ENCODE measurements around the gene RXRA.

RXRA gene

DNA sequence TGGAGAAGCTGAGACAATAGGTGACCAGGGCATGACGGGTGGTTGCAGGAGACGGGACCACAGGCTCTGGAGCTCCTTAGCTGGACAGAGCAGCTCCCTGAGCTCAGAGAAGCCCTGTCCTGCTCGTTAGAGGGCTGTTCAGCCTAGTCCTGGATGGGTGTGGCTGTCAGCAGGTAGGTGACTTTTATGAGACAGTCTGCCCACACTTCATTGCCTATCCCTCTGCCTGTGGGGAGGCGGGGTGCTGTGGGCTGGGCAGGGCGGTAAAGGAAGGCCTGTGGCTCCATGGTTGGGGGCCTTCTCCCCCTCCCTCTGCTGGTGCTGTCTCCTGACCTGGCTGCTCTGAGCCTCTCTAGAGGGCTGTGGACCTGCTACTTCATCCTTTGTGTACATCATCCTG is 134.6 kb downstream of the RXRA start:
- Histone ChIP-seq H3K9me3 (ENCODE audit: control insufficient read depth in 1 of 2, low read length in 2 of 2) (peaks cover 0 to 2% of the 10 kb centered on the region in 2 donors), H3K4me1 (ENCODE audit: control insufficient read depth in 1 of 2, insufficient read depth in 2 of 2, low read length in 2 of 2) (peaks cover 7 to 10% of the 10 kb centered on the region in 2 donors), H3K27me3 (ENCODE audit: control insufficient read depth in 1 of 2, insufficient read depth in 2 of 2, low read length in 2 of 2) (peaks cover 0 to 4% of the 10 kb centered on the region in 2 donors), H3K9ac (ENCODE audit: low read depth in 1 of 2, low read length in 2 of 2) (no peak overlapping the region), H3K4me3 (ENCODE audit: low read depth in 1 of 2, low read length in 2 of 2) (no peak overlapping the region), H3K27ac (ENCODE audit: low read depth, low read length) (no peak overlapping the region), H3K36me3 (ENCODE audit: control insufficient read depth in 1 of 2, insufficient read depth in 2 of 2, low read length in 2 of 2) (no peaks in the 10 kb centered on the region)

DNA sequence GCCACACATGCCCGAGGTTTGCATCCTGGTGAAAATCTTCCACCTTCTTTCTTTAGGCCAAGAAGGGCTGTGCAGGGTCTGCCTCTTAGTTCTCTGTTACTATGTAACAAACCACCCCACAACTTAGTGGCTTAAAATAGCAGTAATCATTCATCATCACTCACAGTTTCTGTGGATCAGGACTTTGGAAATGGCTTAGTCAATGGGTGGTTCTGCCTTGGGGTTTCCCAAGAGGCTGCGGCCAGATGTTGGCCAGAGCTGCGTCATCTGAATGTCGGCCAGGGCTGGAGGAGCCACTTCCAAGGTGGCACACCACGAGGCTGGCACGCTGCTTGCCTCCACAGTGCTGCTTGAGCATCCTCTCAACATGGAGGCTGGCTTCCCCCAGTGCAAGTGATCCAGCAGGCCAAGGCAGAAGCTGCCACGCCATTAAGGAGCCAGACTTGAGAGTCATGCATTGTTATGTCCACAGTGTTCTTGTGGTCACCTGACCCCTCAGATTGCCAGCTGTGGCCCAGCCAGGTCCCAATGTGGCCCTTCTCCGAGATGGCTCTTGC is 135.2 kb downstream of the RXRA start:
- Histone ChIP-seq H3K4me3 (ENCODE audit: low read depth in 1 of 2, low read length in 2 of 2) (no peak overlapping the region), H3K9ac (ENCODE audit: low read depth in 1 of 2, low read length in 2 of 2) (no peak overlapping the region), H3K27me3 (ENCODE audit: control insufficient read depth in 1 of 2, insufficient read depth in 2 of 2, low read length in 2 of 2) (peaks cover 0 to 4% of the 10 kb centered on the region in 2 donors), H3K36me3 (ENCODE audit: control insufficient read depth in 1 of 2, insufficient read depth in 2 of 2, low read length in 2 of 2) (no peaks in the 10 kb centered on the region), H3K9me3 (ENCODE audit: control insufficient read depth in 1 of 2, low read length in 2 of 2) (peaks cover 0 to 2% of the 10 kb centered on the region in 2 donors), H3K27ac (ENCODE audit: low read depth, low read length) (no peak overlapping the region), H3K4me1 (ENCODE audit: control insufficient read depth in 1 of 2, insufficient read depth in 2 of 2, low read length in 2 of 2) (peaks cover 5 to 7% of the 10 kb centered on the region in 2 donors)

- Histone ChIP-seq H3K27me3 (ENCODE audit: control insufficient read depth in 1 of 2, insufficient read depth in 2 of 2, low read length in 2 of 2) (peaks cover 0 to 4% of the 10 kb centered on the region in 2 donors), H3K4me3 (ENCODE audit: low read depth in 1 of 2, low read length in 2 of 2) (no peak overlapping the region), H3K9ac (ENCODE audit: low read depth in 1 of 2, low read length in 2 of 2) (no peak overlapping the region), H3K4me1 (ENCODE audit: control insufficient read depth in 1 of 2, insufficient read depth in 2 of 2, low read length in 2 of 2) (no peaks in the 10 kb centered on the region), H3K27ac (ENCODE audit: low read depth, low read length) (no peak overlapping the region), H3K9me3 (ENCODE audit: control insufficient read depth in 1 of 2, low read length in 2 of 2) (peaks cover 0 to 2% of the 10 kb centered on the region in 2 donors), H3K36me3 (ENCODE audit: control insufficient read depth in 1 of 2, insufficient read depth in 2 of 2, low read length in 2 of 2) (no peaks in the 10 kb centered on the region)
Observed at GRCh38 chr9:134462318-134462717, 136.1 kb downstream of the RXRA start.

- Histone ChIP-seq H3K27ac (ENCODE audit: low read depth, low read length) (no peak overlapping the region), H3K4me3 (ENCODE audit: low read depth in 1 of 2, low read length in 2 of 2) (no peak overlapping the region), H3K9ac (ENCODE audit: low read depth in 1 of 2, low read length in 2 of 2) (no peak overlapping the region), H3K27me3 (ENCODE audit: control insufficient read depth in 1 of 2, insufficient read depth in 2 of 2, low read length in 2 of 2) (peaks cover 0 to 4% of the 10 kb centered on the region in 2 donors), H3K9me3 (ENCODE audit: control insufficient read depth in 1 of 2, low read length in 2 of 2) (peaks cover 0 to 2% of the 10 kb centered on the region in 2 donors), H3K36me3 (ENCODE audit: control insufficient read depth in 1 of 2, insufficient read depth in 2 of 2, low read length in 2 of 2) (no peaks in the 10 kb centered on the region), H3K4me1 (ENCODE audit: control insufficient read depth in 1 of 2, insufficient read depth in 2 of 2, low read length in 2 of 2) (no peaks in the 10 kb centered on the region)
Observed at GRCh38 chr9:134463280-134463679, 137.0 kb downstream of the RXRA start.

DNA sequence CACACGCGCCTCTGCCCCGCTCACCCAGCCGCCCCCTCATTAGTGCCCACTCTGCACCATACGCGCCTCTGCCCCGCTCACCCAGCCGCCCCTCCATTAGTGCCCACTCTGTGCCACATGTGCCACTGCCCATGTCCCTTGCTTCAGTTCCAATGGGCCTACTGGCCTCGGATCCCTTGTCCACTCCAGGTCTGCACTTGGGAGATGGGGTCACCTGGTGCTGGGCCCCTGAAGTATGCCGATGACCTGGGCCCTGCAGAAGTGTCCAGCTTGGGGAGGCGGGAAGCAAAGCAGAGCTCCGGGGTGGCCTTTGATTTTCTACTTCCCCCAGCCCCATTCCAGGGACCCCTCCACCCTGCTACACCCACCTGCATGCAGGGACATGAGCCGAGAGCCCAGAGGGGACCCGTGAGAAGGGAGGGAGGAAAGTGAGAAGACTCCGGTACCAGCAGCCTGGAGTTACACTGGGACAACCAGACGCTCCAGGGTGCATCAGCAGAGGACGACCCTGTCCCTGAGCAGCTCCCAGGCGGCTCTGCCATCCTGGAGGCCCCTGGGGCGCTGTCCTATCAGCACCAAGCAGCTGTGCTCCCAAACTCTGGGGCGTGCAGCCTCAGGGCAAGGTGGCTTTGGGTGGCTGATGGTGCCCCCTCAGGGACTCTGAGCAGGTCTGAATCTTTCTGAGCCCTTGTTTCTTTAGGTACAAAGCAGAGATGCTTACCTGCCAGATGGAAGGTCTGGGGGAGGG is 140.8 kb downstream of the RXRA start:
- H3K27me3 ChIP-seq (ENCODE audit: control insufficient read depth in 1 of 2, insufficient read depth in 2 of 2, low read length in 2 of 2) = peaks cover 0 to 4% of the 10 kb centered on the region in 2 donors
- no peak overlapping the region for H3K27ac ChIP-seq (ENCODE audit: low read depth, low read length)
- no peaks in the 10 kb centered on the region for H3K36me3 ChIP-seq (ENCODE audit: control insufficient read depth in 1 of 2, insufficient read depth in 2 of 2, low read length in 2 of 2)
- no peaks in the 10 kb centered on the region for H3K4me1 ChIP-seq (ENCODE audit: control insufficient read depth in 1 of 2, insufficient read depth in 2 of 2, low read length in 2 of 2)
- no peak overlapping the region for H3K4me3 ChIP-seq (ENCODE audit: low read depth in 1 of 2, low read length in 2 of 2)
- H3K9ac ChIP-seq (ENCODE audit: low read depth in 1 of 2, low read length in 2 of 2) = no peak overlapping the region
- no peaks in the 10 kb centered on the region for H3K9me3 ChIP-seq (ENCODE audit: control insufficient read depth in 1 of 2, low read length in 2 of 2)

- H3K4me1 ChIP-seq (ENCODE audit: control insufficient read depth in 1 of 2, insufficient read depth in 2 of 2, low read length in 2 of 2) = no peaks in the 10 kb centered on the region
Observed at GRCh38 chr9:134468358-134468757, 142.1 kb downstream of the RXRA start.

GRCh38 chr9:134469041-134469875 is 143.0 kb downstream of the RXRA start:
- no peaks in the 10 kb centered on the region for H3K27me3 ChIP-seq (ENCODE audit: control insufficient read depth in 1 of 2, insufficient read depth in 2 of 2, low read length in 2 of 2)
- H3K4me1 ChIP-seq (ENCODE audit: control insufficient read depth in 1 of 2, insufficient read depth in 2 of 2, low read length in 2 of 2) = no peaks in the 10 kb centered on the region
- H3K36me3 ChIP-seq (ENCODE audit: control insufficient read depth in 1 of 2, insufficient read depth in 2 of 2, low read length in 2 of 2) = no peaks in the 10 kb centered on the region
- H3K9ac ChIP-seq (ENCODE audit: low read depth in 1 of 2, low read length in 2 of 2) = no peak overlapping the region
- no peak overlapping the region for H3K4me3 ChIP-seq (ENCODE audit: low read depth in 1 of 2, low read length in 2 of 2)
- H3K9me3 ChIP-seq (ENCODE audit: control insufficient read depth in 1 of 2, low read length in 2 of 2) = no peaks in the 10 kb centered on the region
- H3K27ac ChIP-seq (ENCODE audit: low read depth, low read length) = no peak overlapping the region

More at GRCh38 chr9:134468358-134468757, 142.1 kb downstream of the RXRA start:
- Histone ChIP-seq H3K9ac (ENCODE audit: low read depth in 1 of 2, low read length in 2 of 2) (no peak overlapping the region), H3K27ac (ENCODE audit: low read depth, low read length) (no peak overlapping the region), H3K27me3 (ENCODE audit: control insufficient read depth in 1 of 2, insufficient read depth in 2 of 2, low read length in 2 of 2) (no peaks in the 10 kb centered on the region), H3K4me3 (ENCODE audit: low read depth in 1 of 2, low read length in 2 of 2) (no peak overlapping the region), H3K36me3 (ENCODE audit: control insufficient read depth in 1 of 2, insufficient read depth in 2 of 2, low read length in 2 of 2) (no peaks in the 10 kb centered on the region), H3K9me3 (ENCODE audit: control insufficient read depth in 1 of 2, low read length in 2 of 2) (no peaks in the 10 kb centered on the region)

- Histone ChIP-seq H3K27ac (ENCODE audit: low read depth, low read length) (no peak overlapping the region), H3K4me1 (ENCODE audit: control insufficient read depth in 1 of 2, insufficient read depth in 2 of 2, low read length in 2 of 2) (peaks cover 8% of the 10 kb centered on the region in 2 donors), H3K27me3 (ENCODE audit: control insufficient read depth in 1 of 2, insufficient read depth in 2 of 2, low read length in 2 of 2) (no peaks in the 10 kb centered on the region), H3K9me3 (ENCODE audit: control insufficient read depth in 1 of 2, low read length in 2 of 2) (no peaks in the 10 kb centered on the region), H3K36me3 (ENCODE audit: control insufficient read depth in 1 of 2, insufficient read depth in 2 of 2, low read length in 2 of 2) (no peaks in the 10 kb centered on the region), H3K4me3 (ENCODE audit: low read depth in 1 of 2, low read length in 2 of 2) (no peak overlapping the region), H3K9ac (ENCODE audit: low read depth in 1 of 2, low read length in 2 of 2) (no peak overlapping the region)
Observed at GRCh38 chr9:134472256-134472655, 146.0 kb downstream of the RXRA start.

DNA sequence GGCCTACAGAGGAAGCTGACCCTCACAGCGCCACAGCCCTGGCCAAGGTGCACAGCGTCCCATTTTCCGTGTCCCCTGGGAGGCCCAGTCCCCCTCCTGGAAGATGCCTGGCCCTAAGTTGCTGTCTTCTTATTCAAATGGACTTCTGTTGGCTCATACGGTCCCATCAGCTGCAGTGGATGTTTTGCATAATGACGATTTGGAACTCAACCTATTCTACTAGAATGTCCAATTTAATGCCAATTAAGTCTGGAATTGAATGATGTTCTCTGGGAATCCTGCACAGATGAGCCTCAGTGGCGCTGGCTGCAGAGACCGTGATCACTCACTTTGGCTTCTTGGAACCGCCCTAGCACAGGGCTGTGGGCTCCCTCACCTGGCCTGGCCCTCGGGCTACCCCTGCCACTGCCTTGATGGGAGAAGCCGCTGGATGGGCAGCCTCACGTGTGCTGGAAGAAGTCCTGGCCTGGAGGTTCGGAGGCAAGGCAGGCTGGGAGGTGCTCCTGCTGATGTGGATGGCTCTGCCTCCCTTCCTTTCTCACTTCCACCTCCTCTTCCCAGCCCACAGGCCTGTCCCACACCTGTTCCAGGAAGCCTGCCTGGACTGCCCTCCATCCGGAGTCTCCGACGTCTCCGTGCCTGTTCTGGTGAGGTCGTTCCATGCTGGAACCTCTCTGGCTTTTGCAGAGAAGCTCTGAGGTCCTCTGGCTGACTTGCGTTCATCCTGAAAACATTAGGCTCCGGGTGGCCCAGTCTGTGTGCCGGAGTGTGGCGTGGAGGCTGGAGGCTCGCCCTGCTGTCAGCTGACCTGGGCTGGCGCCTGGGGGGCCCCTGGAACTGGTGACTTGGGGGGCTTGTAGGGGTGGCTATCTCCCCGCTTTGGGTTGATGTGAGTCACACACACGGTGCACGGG is 147.1 kb downstream of the RXRA start:
- H3K27me3 ChIP-seq (ENCODE audit: control insufficient read depth in 1 of 2, insufficient read depth in 2 of 2, low read length in 2 of 2) = no peaks in the 10 kb centered on the region
- H3K27ac ChIP-seq (ENCODE audit: low read depth, low read length) = peak overlapping the region; percentile 14
- no peaks in the 10 kb centered on the region for H3K36me3 ChIP-seq (ENCODE audit: control insufficient read depth in 1 of 2, insufficient read depth in 2 of 2, low read length in 2 of 2)
- no peak overlapping the region for H3K9ac ChIP-seq (ENCODE audit: low read depth in 1 of 2, low read length in 2 of 2)
- peaks cover 8% of the 10 kb centered on the region in 2 donors for H3K4me1 ChIP-seq (ENCODE audit: control insufficient read depth in 1 of 2, insufficient read depth in 2 of 2, low read length in 2 of 2)
- H3K9me3 ChIP-seq (ENCODE audit: control insufficient read depth in 1 of 2, low read length in 2 of 2) = no peaks in the 10 kb centered on the region
- no peak overlapping the region for H3K4me3 ChIP-seq (ENCODE audit: low read depth in 1 of 2, low read length in 2 of 2)

All from duodenal mucosa (tissue), 2 donors.